Metanephros (tissue), 2 donors: ENCODE data around the gene FARP2. TPM values are rescaled to one million over a fixed set of nuclear protein-coding genes. Genes with fewer than 3 reads are reported as not detected.

Experiments used
- small RNA-seq: library from RNA; depleted of rRNA; stranded (forward); fragments of <200 nt; gene quantifications from one replicate; pipeline ENCODE3, GENCODE V24; 2014; ENCODE audit warnings: low replicate concordance
- total RNA-seq: library from RNA; depleted of rRNA; stranded (reverse); fragments of >200 nt; gene quantifications from one replicate; pipeline ENCODE4 v1.2.3, GENCODE V29; 2014

The FARP2 gene
- 69.4 TPM for total RNA-seq

GRCh38 chr2:241355983-241356870, at the start of gene FARP2:
FARP2 (plus strand) TSS chr2:241356285; CDS start chr2:241373108, 16,823 bp downstream.

GRCh38 chr2:241315093-241315878, 40.8 kb upstream of the FARP2 start, which contains the start of gene HDLBP:
HDLBP (minus strand) TSS chr2:241315672; CDS start chr2:241266869, 48,803 bp downstream.

GRCh38 chr2:241315879-241316631, 40.0 kb upstream of the FARP2 start, which contains the start of gene SEPTIN2:
SEPTIN2 (plus strand) TSS chr2:241315925; CDS start chr2:241324233, 8,308 bp downstream.

GRCh38 chr2:241508240-241509154, 152.4 kb downstream of the FARP2 start, which contains the start of gene STK25:
STK25 (minus strand) TSS chr2:241508584; CDS start chr2:241508035, 549 bp downstream.

Small RNAs within 50 kb of the gene (small RNA-seq; reads per million reads assigned to genes)
- not detected for gene MIR3133

Other genes starting within 250 kb of the FARP2 start
- gene PASK, start 206.8 kb upstream of the FARP2 start, total RNA-seq: 12.3 TPM
- gene PPP1R7, start 205.8 kb upstream of the FARP2 start, total RNA-seq: 24.2 TPM
- gene ANO7, start 167.6 kb upstream of the FARP2 start, total RNA-seq: 1.6 TPM
- gene HDLBP, start 40.6 kb upstream of the FARP2 start, total RNA-seq: 488 TPM
- 377 TPM for gene SEPTIN2, start 40.4 kb upstream of the FARP2 start, total RNA-seq
- 274 TPM for gene STK25, start 152.3 kb downstream of the FARP2 start, total RNA-seq
- gene BOK, start 202.5 kb downstream of the FARP2 start, total RNA-seq: 28.4 TPM